Sigmoid colon (tissue), 4 donors: ENCODE data around the gene PTK7.

Source experiments
- CTCF ChIP-seq, 4 experiments: fragments of 450-650 bp in 3 of 4; fragments of 200-600 bp in 1 of 4; IDR thresholded peaks; one replicate each; pipeline ENCODE4 v1.5.1; 2016 to 2019; ENCODE audit warnings: antibody characterized with exemption in 4 of 4, mild to moderate bottlenecking in 3 of 4, moderate library complexity in 2 of 4
- EP300 ChIP-seq, 4 donors: sonication (generic); formaldehyde crosslinking; IDR thresholded peaks; one replicate each; pipeline ENCODE4 v1.6.1; 2017; ENCODE audit warnings: antibody characterized with exemption in 4 of 4
- POLR2A ChIP-seq, 2 donors: fragments of 450-650 bp; IDR thresholded peaks; one replicate each; pipeline ENCODE4 v1.6.1; 2016; ENCODE audit warnings: antibody characterized with exemption in 2 of 2, mild to moderate bottlenecking in 2 of 2, moderate library complexity in 2 of 2
- POLR2AphosphoS5 ChIP-seq, 4 donors: sonication (generic); formaldehyde crosslinking; IDR thresholded peaks; one replicate each; pipeline ENCODE4 v1.6.1; 2017; ENCODE audit warnings: antibody characterized with exemption in 4 of 4

DNA sequence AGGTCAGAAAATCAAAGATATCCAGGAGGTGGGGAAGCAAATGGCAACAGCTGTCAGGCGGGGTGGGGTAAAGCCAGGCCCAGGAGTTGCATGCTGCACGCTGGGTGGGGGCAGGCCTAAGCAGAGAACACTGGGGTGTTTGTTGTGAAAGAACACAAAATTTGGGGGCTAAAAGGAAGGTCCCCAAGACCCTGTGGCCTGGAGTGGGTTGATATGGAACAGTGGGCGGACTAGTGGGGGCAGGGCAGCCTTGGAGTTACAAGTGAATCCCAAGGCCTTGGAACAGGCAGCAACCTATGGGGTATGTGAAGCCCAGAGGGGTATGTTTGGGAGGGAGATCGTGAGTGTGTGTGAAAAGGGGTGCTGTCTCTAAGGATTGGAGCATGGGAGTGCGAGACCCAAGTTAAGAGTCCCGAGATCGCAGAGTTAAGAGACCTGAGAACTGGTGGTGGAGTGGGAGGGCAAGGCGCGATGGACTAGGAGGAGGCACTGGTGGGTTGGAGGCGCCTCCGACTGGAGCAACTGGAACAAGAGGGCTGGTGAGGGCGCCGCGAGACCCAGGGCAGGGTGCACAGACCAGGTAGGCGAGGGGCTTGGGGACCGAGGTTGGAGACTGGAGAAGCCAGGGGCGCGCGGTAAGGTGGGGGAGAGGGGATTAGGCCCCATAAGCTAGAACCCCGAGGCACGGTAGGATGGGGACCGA is 23.1 kb upstream of the PTK7 start:
- no peak for TF ChIP-seq POLR2A (IDR thresholded peaks at IDR 0.05)
- no peak for TF ChIP-seq CTCF (IDR thresholded peaks at IDR 0.05)
- no peak for TF ChIP-seq POLR2AphosphoS5 (IDR thresholded peaks at IDR 0.05)
- no peak for TF ChIP-seq EP300 (IDR thresholded peaks at IDR 0.05)
